DLD1 (cell line): ENCODE measurements around the gene IQGAP2.
"Not testable (repeated sequence)": the region's sequence is repeated elsewhere in the genome, so short reads cannot be mapped to it uniquely, and the experiment has no call there.

ENCODE experiments used
- in situ Hi-C: cut with HindIII; loops from 2 replicates; pipeline ENCODE4 v1.10.0; 2017; ENCODE audit warnings: low sequenced_read_pairs

IQGAP2 gene, protein sequence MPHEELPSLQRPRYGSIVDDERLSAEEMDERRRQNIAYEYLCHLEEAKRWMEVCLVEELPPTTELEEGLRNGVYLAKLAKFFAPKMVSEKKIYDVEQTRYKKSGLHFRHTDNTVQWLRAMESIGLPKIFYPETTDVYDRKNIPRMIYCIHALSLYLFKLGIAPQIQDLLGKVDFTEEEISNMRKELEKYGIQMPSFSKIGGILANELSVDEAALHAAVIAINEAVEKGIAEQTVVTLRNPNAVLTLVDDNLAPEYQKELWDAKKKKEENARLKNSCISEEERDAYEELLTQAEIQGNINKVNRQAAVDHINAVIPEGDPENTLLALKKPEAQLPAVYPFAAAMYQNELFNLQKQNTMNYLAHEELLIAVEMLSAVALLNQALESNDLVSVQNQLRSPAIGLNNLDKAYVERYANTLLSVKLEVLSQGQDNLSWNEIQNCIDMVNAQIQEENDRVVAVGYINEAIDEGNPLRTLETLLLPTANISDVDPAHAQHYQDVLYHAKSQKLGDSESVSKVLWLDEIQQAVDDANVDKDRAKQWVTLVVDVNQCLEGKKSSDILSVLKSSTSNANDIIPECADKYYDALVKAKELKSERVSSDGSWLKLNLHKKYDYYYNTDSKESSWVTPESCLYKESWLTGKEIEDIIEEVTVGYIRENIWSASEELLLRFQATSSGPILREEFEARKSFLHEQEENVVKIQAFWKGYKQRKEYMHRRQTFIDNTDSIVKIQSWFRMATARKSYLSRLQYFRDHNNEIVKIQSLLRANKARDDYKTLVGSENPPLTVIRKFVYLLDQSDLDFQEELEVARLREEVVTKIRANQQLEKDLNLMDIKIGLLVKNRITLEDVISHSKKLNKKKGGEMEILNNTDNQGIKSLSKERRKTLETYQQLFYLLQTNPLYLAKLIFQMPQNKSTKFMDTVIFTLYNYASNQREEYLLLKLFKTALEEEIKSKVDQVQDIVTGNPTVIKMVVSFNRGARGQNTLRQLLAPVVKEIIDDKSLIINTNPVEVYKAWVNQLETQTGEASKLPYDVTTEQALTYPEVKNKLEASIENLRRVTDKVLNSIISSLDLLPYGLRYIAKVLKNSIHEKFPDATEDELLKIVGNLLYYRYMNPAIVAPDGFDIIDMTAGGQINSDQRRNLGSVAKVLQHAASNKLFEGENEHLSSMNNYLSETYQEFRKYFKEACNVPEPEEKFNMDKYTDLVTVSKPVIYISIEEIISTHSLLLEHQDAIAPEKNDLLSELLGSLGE (N-terminal part only)

DNA sequence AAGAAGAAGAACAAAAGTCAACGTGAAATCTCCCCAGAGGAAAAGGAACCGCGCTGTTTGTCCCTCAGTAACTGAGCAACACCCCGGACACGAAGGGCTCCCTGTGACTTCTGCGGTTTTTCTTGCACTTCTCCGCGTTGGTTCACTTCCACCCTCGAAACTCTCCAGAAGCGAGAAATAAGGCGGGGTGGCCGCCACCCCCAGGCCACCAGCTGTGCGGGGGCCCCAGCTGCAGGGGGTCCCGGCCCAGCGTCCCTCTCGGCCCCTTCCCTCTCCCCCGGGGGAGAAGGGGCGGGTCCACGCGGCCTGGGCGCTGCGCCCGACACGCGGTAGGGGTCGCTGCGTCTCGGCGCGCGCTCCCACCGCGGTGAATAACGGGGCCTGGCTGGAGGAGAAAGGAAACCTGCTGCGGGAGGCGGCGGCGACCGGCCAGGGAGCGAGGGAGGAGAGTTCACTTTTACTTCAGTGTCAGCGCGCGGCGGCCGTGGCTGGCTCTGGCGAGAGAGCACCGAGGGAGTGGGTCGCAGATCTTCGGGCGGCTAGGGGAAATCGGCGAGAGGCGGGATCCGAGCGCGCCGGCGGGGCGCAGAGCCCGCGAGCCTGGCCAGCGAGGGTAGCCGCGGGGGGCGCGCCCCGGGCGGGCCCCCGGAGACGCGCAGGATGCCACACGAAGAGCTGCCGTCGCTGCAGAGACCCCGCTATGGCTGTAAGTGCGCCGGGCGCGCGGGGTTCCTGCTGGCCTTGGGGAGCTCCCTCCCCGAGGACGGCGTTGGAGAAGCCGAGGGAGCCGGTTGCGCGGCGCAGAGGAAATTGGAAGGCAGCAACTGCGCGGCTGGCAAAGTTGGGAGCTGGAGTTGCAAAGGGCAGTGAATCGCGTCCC, at the start of gene IQGAP2:
Gene IQGAP2, plus strand, starts transcription at position 400 of the 880 bp plus-strand sequence. Its CDS starts 261 bp downstream, at position 661.
- in situ Hi-C loops, result no loop called here

DNA sequence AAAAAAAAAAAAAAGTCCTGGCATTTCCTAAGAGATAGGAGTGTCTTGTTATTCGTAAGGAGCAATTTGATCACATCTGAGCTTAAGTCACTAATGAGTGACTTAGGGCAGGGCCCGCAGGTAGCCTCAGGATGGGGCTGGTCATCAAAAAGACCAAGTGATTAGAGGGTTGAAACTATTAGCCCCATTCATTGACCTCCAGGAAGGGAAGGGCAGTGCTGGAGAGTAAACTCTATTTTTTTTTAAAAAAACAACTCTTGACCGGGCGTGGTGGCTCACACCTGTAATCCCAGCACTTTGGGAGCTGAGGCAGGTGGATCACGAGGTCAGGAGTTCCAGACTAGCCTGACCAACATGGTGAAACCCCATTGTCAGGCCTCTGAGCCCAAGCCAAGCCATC, 46.2 kb upstream of the IQGAP2 start:
- in situ Hi-C loops, result no loop called here

DNA sequence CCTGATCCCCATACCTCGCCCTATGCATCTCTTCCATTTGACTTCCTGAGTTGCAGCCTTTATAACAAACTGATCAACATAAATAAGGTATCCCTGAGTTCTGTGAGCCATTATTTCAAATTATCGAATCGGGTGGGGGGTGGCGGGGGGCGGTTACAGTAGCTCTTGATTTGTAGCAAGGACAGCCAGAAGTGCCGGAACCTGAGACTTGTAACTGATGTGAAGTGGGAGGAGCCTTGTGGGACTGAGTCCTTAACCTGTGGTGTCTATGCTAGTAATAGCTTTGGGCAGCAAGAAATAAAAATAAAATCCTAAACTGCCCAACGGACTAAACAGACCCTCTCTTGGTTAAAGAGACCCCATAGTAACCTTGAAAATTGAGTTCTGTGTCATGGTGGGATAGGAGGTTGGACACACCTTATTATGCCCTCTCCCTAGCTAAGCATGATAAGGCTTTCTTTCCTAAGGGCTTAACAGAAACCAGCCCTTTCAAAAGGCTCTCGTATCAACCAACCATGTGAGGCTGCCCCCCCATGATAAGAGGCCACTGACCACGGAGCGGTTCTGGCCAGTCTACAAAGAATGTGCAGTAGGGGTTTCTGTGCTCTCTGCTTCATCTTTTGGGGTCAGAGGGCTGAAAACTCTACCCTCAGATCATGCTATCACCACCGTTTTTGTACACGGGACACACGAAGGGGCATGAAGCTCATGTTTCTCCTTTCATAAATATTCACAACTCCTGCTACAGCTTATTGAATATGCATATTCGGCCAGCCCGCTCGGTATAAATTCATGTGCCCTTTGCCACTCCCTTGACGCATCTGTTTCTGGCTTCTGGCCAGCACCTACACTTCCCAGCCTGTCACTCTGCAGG, 39.5 kb upstream of the IQGAP2 start:
- in situ Hi-C loops, result no loop called here

DNA sequence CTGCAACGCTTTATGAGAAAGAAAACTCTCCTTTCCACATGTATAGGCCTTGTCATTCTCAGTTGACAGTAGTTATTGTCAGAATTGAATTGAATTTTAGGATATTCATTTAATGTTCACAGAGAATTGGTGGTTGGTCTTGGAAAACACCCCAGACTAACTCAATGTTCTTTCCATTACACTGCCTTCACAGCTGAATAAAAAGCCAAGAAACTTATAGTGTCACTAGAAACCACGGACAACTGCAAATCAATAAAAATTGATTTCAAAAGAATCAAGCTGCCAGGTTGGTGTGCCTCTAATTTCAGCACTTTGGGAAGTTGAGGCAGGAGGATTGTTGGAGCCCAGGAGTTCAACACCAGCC, 38.9 kb upstream of the IQGAP2 start:
- in situ Hi-C loops, result no loop called here

DNA sequence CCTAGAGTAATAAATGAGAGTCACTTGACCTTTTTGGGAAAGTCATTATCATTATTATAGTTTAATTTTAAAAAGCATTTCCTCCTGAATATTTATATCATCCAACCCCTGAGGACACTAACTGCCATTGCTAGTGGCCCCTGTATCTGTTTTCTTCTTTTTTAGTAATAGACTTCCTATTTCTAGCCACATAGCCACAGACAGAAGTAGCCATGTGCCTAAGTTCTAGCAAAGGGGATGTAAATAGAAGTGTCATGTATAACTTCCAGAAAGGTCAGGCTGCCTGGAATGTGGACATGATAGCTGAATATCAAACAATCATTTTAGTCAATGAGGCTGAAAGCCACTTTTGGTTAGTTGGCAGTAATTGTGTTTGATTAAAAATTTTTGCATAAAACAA, 37.5 kb upstream of the IQGAP2 start:
- in situ Hi-C loops, result no loop called here

DNA sequence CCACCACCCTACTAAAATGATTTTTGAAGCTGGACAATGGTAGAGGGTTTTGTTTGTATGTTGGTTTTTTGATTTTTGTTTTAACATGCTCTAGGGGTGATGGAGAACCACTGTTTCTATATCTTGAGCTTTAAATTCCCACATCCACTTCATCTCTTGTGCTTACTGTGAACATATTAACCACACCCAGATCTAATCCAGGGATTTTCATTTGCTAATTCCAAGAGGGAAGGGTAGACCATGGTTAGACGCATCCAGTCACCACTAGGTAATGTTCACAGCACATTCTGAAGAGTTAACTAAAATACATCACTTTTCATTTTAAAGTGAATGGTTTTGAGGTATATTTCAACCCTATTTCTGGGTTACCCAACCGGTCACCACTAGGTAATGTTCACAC, 36.5 kb upstream of the IQGAP2 start:
- in situ Hi-C loops, result no loop called here

DNA sequence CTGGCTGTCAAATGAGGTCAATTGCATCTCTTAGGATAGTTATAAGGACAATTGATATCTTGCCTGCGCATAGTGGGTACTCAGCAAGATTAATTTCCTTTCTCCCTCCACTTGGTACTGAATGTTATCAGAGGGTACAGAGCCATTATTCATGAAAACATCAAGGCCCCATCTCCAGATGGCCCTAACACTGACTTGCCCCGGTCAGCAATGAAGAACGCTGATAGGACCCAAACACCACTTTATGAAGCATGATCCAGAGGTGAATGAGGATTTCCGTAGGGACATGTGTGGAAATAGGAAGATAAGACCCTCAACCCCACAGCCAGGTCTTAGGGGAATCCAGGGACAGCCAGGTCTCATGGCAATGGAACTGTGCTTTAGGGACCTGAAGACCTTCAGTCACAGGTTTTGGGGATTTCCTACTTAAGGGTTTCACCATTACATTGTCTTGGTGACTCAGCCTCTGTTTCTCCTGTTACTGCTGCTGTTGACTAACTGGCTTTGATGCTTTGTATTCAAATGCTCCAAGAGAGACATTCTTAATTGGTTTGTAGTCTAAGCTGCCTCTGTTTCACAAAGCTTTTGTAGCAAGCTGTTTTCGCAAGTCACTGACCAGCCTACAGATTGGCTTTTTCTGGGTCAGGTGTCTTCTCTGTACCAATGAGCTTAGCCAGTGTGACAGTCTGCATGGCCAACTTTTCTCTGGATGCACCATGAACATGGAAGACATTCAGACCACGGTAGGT, 35.3 kb upstream of the IQGAP2 start:
- in situ Hi-C loops, result no loop called here

DNA sequence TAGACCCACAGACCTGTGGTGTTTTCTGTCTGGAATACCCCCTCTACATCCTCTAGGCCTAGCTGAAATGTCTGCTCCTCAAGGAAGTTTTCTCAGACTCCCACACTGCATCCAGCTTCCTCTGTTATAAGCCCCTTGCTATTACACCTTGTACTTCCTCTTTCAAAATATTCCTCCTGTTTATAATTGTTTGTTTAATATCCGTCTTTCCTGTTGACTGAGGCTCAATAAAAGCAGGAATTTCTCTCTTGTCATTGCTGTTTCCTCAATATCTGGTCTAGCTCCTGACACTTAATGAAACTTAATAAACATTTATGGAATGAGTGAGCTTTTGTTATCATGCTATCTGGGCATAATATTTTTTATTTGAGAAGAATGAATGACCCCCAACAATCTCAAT, 34.1 kb upstream of the IQGAP2 start:
- in situ Hi-C loops, result no loop called here

DNA sequence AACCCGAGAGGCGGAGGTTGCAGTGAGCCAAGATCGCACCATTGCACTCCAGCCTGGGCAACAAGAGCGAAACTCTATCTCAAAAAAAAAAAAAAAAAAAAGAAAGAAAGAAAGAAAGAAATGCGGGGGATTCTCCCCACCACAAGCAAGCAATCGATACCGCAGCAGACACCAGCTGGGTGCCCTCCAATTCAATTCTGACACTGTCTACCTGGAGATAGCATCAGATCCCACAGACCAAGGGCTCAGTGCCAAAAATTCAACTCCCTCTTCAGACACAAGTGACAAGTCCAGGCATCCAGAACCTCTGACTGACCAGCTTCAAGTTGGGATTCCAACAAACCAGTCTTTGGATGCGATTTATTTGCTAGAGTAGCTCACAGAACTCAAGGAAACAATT, 33.4 kb upstream of the IQGAP2 start:
- in situ Hi-C loops, result not testable (repeated sequence)

DNA sequence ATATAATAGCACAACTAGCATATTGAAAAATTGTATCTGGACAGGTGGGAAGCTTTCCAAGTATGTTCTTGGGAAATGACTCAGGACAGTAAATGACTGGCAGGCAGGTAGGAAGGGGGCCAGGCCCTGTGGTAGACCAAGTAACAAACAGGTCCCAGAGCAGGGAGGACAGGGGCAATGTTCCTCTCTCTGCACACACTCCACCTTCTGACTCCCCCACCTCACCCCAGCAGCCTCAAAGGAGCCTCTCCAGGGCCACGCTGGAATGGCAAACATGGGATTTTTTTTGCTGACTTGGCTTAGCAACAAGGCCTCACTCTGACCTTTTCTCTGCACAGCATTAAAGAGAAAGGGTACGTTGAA, 31.1 kb upstream of the IQGAP2 start:
- in situ Hi-C loops, result no loop called here

DNA sequence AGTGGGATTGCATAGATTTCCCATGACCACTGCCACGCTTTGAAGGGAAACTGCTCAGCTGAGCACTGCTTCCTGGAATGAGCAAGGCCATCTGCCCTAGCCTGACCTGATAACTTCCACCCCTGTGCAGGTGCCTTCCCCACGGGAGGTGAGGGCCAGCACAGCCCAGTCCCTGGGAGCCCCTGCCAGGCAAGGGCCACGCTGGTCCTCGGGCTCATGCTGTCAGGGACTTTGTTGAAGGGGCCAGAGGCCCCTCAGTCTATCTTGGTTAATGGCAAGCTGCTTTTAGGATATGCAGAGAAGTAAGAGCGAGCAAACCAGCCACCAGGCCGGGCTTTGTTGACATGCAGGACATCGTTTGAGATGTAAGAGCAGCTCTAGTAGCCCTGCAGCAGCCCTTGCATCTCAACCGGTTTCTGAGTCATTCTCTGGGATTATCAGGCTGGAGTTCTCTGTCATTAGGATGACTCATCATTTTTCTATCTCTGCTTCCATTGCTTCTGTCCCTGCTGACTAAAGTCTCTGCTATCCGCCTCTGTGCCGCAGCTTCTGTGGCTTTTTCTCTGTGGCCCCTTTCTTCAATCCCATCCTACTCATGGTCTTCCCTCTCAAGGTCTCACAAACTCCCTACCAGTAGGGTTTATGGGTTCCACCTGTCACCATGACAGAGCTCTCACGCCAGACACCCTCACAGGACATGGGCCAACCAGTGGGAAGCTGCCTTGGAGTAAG, 30.6 kb upstream of the IQGAP2 start:
- in situ Hi-C loops, result no loop called here

DNA sequence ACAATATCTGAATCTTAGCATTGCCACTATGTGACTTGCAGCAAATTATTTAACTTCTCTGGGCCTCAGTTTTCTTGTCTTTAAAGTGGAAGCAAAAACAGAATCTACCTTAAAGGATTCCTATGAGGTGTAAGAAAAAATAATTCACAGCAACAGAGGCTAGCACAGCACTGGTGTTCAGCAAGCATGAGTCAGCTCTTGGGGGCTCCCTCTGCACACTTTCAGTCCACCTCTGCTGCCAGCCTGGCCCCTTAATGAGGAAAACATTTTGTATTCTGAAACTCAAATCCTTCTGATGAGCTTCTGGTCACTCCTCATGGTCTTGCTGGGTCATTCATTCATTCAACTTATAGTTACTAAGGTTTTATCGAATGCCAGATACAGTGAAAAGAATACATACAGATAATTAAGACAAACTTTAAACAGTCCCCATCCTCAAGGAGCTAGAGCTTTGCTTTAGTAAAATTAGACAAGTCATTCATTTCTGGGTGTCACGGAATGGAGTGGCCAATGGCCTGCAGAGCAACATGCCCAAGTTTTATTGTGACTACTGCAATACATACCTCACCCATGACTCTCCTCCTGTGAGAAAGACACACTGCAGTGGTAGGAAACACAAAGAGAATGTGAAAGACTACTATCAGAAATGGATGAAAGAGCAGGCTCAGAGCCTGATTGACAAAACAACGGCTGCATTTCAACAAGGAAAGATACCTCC, 26.8 kb upstream of the IQGAP2 start:
- in situ Hi-C loops, result no loop called here

DNA sequence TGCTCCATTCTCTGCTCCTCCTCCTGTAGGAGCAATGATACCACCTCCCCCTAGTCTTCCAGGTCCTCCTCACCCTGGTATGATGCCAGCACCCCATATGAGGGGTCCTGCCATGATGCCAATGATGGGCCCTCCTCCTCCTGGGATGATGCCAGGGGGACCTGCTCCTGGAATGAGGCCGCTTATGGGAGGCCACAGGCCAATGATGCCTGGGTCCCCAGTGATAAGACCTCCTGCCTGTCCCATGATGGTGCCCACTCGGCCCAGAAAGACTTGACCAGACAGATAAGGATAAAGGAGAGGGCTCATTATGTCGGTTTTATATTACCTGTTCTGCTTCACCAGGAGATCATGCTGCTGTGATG, 26.2 kb upstream of the IQGAP2 start:
- in situ Hi-C loops, result no loop called here

DNA sequence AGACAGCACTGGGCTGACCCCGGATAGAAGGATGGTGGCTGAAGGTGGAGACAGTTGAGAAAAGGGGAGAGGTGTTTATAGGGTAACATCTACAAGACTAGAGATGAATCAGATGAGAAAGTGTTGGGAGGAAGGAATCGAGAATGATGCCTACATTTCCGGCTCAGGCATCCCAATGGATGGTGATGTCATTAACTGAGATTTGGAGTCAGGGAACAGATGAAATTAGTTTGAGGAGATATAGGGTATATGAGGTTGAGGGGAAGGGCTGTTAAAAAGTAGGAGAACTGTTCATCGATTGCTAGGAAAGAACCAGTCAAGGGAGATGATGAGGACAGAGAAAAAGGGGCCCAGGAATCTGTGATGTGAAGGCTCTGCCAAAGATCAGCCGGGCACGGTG, 24.7 kb upstream of the IQGAP2 start:
- in situ Hi-C loops, result no loop called here

DNA sequence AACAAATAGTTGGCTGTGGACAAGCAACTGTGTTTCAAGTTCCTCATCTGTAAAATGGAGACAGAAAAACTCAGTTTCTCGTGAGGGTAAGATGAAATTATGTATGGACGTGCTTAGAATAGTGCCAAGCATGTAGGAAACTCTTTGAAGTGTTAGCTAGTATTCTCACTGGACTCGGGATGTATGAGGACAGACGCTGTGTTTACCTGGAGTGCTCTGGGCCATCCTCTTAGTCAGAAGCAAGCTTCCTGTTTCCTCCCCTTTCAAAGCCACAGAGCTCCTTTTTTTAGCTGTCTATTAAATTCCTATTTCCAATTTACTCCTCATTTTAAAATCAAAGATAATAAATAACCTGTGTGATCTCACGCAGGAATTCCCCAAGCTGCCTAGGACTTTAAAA, 23.8 kb upstream of the IQGAP2 start:
- in situ Hi-C loops, result no loop called here

DNA sequence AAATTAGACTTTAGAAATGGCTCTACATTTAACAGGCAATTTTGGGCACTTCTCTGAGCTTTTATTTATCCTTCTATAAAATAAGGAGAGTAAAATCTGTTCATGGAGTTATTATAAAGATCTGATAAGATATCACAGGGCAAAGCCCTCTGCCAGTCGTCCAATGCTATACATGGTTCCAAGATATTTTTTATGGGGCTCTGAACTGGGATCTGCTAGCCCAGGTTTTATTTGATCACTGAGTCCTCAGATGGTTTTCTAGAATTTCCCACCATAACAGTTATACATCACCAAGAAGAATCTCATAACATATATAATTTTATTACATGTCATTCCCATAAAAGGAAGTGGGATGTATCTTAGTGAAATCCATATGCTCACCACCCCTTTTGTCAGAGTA, 23.2 kb upstream of the IQGAP2 start:
- in situ Hi-C loops, result no loop called here

DNA sequence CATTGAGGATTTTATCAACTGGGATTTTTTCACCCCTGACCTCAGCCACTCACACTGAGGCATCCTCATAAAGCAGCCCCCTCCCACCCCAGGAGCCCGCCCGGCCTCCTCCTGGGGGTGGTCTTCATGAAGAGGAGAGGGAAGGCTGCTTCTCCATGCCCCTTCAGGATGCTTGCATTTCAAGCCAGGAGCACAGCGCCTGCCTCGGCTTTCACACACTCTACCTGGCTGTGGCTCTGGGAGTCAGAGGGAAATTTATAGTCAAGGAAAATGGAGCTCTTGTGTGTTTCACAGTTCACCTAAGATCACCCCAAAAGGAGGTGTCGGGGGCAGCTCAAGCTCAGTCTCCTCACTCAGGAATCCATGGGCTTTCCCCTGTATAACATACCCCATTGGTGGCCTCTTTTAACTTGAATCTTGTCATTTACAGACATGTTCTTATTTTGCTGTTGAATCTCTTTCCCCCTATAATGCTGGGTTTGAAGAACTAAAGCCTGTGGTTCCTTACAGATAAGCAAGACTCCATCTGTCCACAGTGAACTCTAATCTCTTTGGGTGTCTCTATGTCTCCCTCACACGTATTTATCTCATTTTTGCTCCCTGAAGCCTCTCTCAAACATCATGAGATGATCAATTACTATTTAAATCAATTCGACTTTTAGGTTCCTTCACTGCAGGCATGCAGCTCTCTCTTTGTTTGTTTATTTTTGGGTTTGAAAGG, 22.6 kb upstream of the IQGAP2 start:
- in situ Hi-C loops, result no loop called here
